ENCODE results near the gene EIF2AK2.

EIF2AK2 gene

DNA sequence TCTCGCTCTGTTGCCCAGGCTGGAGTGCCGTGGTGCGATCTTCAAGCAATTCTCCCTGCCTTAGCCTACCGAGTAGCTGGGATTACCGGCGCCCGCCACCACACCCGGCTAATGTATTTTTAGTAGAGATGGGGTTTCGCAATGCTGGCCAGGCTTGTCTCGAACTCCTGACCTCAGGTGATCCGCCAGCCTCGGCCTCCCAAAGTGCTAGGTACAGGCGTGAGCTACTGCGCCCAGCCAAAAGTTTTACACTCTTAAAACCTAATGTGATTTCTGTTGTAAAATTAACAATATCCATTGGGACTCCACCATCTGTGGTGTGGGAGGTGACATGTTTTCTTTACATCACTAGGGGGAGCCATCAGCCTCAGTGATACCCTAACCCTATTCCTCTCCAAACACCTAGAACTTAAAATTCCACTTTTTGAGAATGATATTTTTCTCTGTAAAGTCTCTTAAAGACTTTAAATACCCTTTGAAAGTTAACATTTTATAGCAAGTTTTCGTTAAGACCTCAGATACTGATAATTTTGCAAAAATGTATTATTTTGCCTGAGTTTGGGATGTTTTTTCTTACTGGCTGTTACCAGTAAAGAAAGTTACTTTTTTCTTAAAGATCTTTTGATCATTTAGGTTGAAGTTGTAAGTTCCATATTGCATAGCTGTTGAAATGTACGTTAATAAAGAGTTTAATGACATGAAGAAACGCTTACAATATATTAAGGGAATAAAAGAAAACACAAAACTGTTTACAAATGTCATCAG lies 11.6 kb upstream of the EIF2AK2 start:
- TF ChIP-seq ZFX (IDR thresholded peaks at IDR 0.05; ENCODE audit: borderline replicate concordance): no peak
- peak; percentile 91 for TF ChIP-seq CTCF (IDR thresholded peaks at IDR 0.05)
- H3K27ac ChIP-seq: no peak overlapping the region

DNA sequence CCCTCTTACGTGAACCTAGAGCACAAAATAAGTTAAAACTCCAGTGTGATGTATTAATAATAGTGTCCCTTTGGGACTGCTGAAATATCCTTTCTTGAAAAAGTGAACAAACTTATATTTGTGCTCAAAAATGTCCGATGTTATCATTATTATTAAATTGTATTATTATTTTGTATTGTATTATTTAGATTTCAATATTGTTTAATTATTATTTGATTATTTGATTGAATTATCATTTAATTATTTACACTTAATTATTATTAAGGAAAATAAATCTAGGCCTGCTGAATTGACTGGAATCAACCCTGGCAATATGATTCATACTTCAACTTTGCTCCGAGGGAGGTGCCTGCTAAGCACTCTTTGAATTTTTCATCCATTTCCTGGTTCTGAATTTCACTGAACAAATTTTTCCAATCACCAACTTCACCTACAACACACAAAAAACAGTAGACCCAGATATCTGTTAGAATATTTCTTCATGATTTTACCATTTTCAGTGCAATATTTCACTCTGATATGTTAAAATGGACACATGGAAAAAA lies 10.9 kb upstream of the EIF2AK2 start:
- H3K27ac ChIP-seq: no peak overlapping the region
- no peak for TF ChIP-seq ZFX (IDR thresholded peaks at IDR 0.05; ENCODE audit: borderline replicate concordance)
- TF ChIP-seq CTCF (IDR thresholded peaks at IDR 0.05): no peak

GRCh38 chr2:37164757-37165156 lies 8.0 kb upstream of the EIF2AK2 start:
- TF ChIP-seq ZFX (IDR thresholded peaks at IDR 0.05; ENCODE audit: borderline replicate concordance) (no peak), CTCF (IDR thresholded peaks at IDR 0.05) (no peak)
- no peak overlapping the region for H3K27ac ChIP-seq

- TF ChIP-seq CTCF (IDR thresholded peaks at IDR 0.05) (no peak), ZFX (IDR thresholded peaks at IDR 0.05; ENCODE audit: borderline replicate concordance) (no peak)
- H3K27ac ChIP-seq: peak overlapping the region; percentile 61
Observed at GRCh38 chr2:37156071-37156856, 516 bp downstream of the EIF2AK2 start.

DNA sequence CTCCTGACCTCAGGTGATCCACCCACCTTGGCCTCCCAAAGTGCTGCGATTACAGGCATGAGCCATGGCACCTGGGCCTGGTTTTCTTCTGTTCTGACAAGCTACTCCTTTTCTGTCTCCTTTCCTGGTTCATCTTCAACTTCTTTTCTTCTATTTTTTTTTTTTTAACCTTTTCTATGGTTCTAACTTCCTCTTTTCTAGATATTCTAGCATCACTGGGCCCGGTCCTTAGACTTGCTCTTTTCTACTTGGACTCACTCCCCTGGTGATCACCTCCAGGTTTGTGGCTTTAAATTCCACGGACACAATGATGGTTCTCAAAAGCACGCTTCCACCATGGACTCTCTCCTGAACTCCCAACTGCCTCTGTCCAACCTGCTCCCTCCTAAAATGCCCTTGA lies 2.0 kb downstream of the EIF2AK2 start:
- H3K27ac ChIP-seq: no peak overlapping the region
- TF ChIP-seq CTCF (IDR thresholded peaks at IDR 0.05) (no peak), ZFX (IDR thresholded peaks at IDR 0.05; ENCODE audit: borderline replicate concordance) (no peak)

GRCh38 chr2:37153224-37153623 lies 3.6 kb downstream of the EIF2AK2 start:
- H3K27ac ChIP-seq: no peak overlapping the region
- no peak for TF ChIP-seq CTCF (IDR thresholded peaks at IDR 0.05)
- no peak for TF ChIP-seq ZFX (IDR thresholded peaks at IDR 0.05; ENCODE audit: borderline replicate concordance)

All from 22Rv1 (cell line).